KG1 (cell line): ENCODE data around the gene AOAH.

Experiments
- DNase-seq: peaks from one replicate; lab custom pipeline; 2025; lab: John Stamatoyannopoulos, UW

The AOAH gene

GRCh38 chr7:36601601-36602000, 122.7 kb downstream of the AOAH start:
- no peak for DNase-seq

- no peak for DNase-seq
These were observed 123.3 kb downstream of the AOAH start for GRCh38 chr7:36600869-36601530.

GRCh38 chr7:36600314-36600682, 124.0 kb downstream of the AOAH start:
- DNase-seq = no peak

- no peak for DNase-seq
These were observed 124.5 kb downstream of the AOAH start for GRCh38 chr7:36599645-36600313.

GRCh38 chr7:36598054-36598674, 126.1 kb downstream of the AOAH start:
- DNase-seq = no peak

DNA sequence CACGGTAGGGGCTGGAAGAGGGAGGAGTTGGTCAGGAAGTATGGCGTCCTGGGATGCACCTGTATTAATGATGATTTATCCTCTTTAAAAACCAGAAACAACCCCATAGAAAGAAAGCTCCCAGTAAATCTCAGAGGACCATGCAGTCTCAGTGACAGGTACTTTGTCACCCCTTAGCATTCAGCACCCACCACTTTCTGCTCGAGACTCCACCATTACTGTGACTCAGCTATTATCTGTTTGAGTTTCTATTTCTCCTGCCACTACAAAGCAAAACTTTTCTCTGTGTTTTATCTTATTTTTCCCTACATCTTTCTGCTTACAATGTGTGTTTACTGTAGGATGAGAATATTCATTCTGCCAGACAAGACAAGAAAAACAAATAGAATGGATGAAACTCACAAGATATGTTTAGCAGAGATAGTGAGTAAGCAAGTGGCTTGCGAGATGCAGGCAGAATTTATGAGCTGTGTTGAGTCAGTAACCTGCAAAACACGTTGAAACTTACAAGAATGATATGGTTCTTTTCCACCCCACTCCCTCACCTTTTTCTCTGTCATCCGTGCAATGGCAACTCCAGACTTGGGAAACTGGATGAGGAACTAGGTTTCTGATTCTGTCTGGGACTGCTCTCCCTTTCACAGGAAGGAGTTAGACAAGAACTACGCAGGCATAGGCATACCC, 127.1 kb downstream of the AOAH start:
- no peak for DNase-seq

- DNase-seq = no peak
These were observed 129.8 kb downstream of the AOAH start for GRCh38 chr7:36594445-36594844.

GRCh38 chr7:36591636-36592035, 132.7 kb downstream of the AOAH start:
- no peak for DNase-seq

GRCh38 chr7:36589391-36589790, 134.9 kb downstream of the AOAH start:
- DNase-seq = no peak

DNA sequence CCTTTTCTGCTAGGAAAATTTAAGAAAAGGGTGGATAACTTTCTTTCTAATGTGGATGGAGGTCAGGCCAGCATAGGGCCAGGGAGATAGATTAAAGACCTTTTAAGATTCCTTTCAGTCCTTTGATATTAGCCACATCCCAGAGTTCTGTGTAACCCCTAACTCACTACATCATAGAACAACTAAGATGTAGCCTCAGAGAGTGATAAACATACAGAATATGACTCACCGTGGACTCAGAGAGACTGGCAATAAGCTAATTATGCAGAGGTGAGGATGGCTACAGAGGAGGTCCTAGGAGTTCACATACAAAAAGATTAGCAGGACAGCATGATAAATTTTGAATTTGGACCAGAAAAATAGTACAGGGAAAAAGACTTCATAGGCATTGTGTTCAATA, 141.0 kb downstream of the AOAH start:
- DNase-seq = no peak

DNA sequence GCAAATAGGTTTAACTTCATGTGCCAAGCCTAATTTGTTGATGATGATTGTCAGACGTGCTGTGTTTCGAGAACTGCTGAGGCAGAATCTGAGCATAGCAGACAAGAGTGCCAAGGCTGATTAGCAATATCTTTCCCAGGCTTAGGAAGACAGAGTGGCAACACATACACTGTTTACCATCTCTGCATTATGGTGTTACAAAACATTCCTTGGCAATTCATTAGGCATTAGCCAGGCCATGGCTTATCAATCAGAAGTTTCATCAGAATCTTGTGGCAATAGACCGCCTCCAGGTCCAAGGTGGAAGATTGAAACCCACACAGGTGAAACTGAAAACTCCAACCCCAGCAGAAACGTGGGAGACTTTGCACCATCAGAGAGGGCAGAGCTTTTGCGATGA, 148.5 kb downstream of the AOAH start:
- DNase-seq = no peak

DNA sequence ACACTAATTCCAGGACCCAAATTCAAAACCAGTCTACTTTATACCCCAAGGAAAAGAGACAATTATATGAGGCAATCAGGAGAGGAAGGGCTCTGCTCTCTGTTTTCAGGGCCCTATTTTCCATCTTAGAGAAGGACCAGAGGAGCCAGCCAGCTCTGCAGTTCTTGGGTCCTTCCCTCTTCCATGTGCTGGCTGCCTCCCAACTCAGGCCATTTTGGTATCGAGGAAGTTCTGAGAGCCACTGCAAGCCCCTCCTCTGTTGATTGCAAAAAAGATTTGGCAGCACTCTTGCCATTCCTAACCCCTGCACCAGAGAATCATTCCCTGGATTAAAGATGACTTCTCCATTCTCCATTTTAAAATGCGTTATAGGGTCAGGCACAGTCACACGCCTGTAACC, 151.2 kb downstream of the AOAH start:
- DNase-seq = no peak

DNA sequence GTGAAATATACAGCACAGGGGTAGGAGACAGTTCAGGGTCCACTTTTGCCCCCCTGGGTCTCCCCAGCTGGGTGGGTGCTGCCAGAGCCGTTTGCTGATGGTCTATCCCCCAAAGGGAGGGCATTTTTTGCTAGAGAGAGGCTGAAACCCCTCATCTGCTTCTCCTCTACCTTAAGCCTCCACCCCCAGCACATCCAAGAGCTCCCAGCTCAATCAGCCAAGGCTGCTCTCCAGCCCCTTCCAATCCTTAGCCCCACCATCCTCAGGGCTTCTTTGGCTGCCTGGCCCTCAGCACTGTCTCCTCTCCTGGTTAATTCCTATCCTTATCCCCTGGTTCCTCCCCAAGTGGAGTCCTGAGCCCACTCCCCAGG, 153.1 kb downstream of the AOAH start:
- DNase-seq = no peak

GRCh38 chr7:36570528-36571189, 153.6 kb downstream of the AOAH start:
- no peak for DNase-seq

GRCh38 chr7:36568452-36568849, 155.8 kb downstream of the AOAH start:
- DNase-seq = no peak

GRCh38 chr7:36567699-36568451, 156.4 kb downstream of the AOAH start:
- DNase-seq = no peak

DNA sequence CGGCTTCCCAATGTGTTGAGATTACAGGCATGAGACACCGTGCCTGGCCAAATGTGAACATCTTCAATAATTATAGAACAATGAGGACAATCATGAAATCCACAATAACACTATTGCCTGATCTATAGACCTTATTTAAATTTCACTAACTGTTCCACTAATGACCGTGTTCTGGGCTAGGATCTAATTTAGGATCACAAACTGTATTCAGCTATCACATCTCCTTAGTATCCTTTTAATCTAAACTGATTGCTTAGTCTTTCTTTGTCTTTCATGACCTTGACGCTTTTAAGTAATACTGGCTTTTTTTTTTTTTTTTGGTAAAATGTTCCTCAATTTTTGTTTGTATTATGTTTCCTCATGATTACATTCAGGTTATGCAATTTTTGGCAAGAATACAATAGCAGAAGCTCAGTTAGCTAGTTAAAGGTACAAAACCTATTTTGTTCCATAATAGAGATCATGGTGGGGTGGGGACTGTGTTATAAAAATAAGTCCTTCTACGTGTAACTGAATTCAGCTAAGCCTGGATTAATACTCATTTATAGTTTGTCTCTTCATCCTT, 158.4 kb downstream of the AOAH start:
- DNase-seq = no peak

DNA sequence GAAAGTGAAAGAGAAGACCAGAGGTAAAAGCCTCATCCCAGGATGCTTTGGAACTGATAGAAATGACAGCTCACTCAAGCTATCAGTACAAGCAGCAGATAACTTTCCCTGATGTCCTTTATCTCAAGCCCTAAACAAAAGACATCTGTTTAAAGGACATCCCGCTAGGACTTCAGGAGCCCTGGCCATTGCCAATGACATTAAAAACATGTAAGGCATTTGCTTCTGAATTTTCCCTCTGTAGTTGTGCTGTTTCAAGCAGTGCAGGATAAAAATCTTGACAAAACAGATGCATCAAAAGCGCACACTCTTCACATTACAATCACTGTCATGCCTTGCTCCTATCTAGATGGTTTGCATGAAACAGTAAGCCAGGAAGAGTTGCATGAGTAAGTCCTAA, 159.8 kb downstream of the AOAH start:
- DNase-seq = no peak

DNA sequence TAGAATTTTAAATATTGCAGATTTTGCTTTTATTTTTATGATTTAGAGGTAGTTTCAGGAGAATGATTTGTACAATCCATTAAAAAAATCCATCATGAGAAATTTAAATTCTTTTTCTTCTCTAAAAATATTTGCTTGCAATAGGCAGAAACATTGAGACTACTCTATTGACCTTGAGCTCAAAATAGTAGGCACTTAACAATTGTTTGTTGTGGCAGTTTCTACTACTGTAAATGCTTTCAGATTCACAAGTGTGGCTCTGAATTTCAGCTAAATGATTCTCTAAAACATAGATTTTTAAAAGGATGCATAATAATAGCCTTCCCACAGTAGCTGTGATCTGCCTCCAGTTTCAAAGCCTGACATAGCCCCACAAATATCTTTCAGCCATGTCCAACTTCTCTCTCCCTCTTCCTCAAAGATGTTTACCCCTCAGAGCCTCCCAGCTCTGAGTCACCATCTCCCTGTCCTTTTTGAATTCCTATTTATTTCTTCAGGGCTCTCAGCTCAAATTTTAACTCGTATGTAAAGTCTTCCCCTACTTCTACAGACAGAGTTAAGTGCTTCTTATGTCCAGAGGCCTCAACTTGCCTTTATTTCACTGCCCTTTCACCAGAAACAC, 160.5 kb downstream of the AOAH start:
- no peak for DNase-seq

DNA sequence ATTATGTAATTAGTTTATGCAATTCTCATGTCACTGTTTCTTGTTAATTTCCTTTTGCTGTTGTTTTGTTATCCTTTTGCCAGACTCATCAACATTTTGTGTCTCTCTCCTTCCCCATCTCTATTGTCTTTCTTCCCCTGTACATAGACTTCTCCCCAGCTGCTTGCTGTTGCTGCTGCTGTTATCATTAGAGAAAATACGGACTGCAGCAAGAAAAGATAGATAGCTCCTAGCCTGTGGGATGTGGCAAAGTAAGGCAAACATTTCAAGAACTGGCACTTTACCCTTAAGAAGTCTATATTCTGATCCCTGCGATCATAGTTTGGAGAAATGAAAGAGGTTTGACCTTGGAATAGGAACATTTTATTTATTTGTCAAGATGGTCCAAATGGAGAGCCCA, 162.2 kb downstream of the AOAH start:
- DNase-seq = no peak

DNA sequence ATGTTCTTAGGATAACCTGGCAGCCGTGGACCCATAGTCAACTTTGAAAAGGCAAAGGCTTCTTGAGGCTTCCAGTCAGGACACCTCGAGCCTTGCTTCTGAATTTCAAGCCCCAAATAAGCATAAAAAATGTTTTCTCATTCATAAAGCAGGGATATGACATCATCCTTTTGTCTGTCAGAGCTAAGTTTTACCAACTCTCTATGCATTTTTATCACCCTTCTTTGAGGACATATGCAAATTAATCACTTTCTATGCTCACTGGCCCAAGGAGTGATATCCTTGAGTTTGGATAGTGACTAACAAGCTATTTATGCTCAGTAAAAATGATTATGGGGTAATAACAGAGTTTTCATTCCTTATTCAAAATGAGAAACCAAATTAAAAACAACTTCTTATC, 175.3 kb downstream of the AOAH start:
- no peak for DNase-seq
